GM23338 (cell line): Measurements from ENCODE around the gene HOXA10. TPM values are rescaled to one million over a fixed set of nuclear protein-coding genes. Genes with fewer than 3 reads are reported as not detected.

Experiments
- CREB1 ChIP-seq: fragments of 250-450 bp; sonication (Bioruptor Pico); IDR thresholded peaks from 2 replicates; pipeline ENCODE4 v1.5.0; 2020; ENCODE audit warnings: low read depth, mild to moderate bottlenecking, moderate library complexity
- ETS1 ChIP-seq: IDR thresholded peaks from 2 replicates; pipeline ENCODE4 v1.6.1; 2016; ENCODE audit warnings: antibody characterized with exemption
- EZH2 ChIP-seq: fragments of 200-600 bp; sonication (generic); IDR thresholded peaks from one replicate; pipeline ENCODE4 v1.8.0; 2017; ENCODE audit warnings: antibody characterized with exemption, mild to moderate bottlenecking, low read depth; ENCODE audit not compliant: unreplicated experiment
- EZH2phosphoT487 ChIP-seq: fragments of 200-600 bp; sonication (generic); IDR thresholded peaks from one replicate; pipeline ENCODE4 v1.8.1; 2018; ENCODE audit warnings: antibody characterized with exemption; ENCODE audit not compliant: unreplicated experiment
- JUNB ChIP-seq: IDR thresholded peaks from one replicate; pipeline ENCODE4 v1.6.1; 2016; ENCODE audit warnings: antibody characterized with exemption; ENCODE audit not compliant: unreplicated experiment
- STAT1 ChIP-seq: IDR thresholded peaks from one replicate; pipeline ENCODE4 v1.6.1; 2016; ENCODE audit warnings: antibody characterized with exemption; ENCODE audit not compliant: unreplicated experiment
- ZNF114 ChIP-seq: fragments of 250-450 bp; sonication (Bioruptor Pico); IDR thresholded peaks from 2 replicates; pipeline ENCODE4 v1.5.0; 2020; ENCODE audit warnings: mild to moderate bottlenecking, moderate library complexity
- polyA plus RNA-seq: library from polyadenylated mRNA; unstranded; fragments of >200 nt; fragmentation: Nextera tagmentation; extraction: Ambion mirVana; gene quantifications from 2 replicates; pipeline ENCODE4 v1.2.1, GENCODE V29; 2016
- total RNA-seq: library from RNA; depleted of rRNA; stranded (reverse); fragments of >200 nt; shearing (Covaris generic); gene quantifications from 2 replicates; pipeline ENCODE4 v1.2.3, GENCODE V29; 2014
- TF ChIP-seq, protein P1 (sequence below): fragments of 250-450 bp; sonication (Bioruptor Pico); IDR thresholded peaks from 2 replicates; pipeline ENCODE4 v1.5.0; 2020; ENCODE audit warnings: mild to moderate bottlenecking, moderate library complexity

The HOXA10 gene
- total and polyA plus RNA-seq, 2 experiments from 2014 or later, result not detected

GRCh38 chr7:27201580-27202017 is 27.5 kb upstream of the HOXA10 start (continued):
- TF ChIP-seq, protein P1, sequence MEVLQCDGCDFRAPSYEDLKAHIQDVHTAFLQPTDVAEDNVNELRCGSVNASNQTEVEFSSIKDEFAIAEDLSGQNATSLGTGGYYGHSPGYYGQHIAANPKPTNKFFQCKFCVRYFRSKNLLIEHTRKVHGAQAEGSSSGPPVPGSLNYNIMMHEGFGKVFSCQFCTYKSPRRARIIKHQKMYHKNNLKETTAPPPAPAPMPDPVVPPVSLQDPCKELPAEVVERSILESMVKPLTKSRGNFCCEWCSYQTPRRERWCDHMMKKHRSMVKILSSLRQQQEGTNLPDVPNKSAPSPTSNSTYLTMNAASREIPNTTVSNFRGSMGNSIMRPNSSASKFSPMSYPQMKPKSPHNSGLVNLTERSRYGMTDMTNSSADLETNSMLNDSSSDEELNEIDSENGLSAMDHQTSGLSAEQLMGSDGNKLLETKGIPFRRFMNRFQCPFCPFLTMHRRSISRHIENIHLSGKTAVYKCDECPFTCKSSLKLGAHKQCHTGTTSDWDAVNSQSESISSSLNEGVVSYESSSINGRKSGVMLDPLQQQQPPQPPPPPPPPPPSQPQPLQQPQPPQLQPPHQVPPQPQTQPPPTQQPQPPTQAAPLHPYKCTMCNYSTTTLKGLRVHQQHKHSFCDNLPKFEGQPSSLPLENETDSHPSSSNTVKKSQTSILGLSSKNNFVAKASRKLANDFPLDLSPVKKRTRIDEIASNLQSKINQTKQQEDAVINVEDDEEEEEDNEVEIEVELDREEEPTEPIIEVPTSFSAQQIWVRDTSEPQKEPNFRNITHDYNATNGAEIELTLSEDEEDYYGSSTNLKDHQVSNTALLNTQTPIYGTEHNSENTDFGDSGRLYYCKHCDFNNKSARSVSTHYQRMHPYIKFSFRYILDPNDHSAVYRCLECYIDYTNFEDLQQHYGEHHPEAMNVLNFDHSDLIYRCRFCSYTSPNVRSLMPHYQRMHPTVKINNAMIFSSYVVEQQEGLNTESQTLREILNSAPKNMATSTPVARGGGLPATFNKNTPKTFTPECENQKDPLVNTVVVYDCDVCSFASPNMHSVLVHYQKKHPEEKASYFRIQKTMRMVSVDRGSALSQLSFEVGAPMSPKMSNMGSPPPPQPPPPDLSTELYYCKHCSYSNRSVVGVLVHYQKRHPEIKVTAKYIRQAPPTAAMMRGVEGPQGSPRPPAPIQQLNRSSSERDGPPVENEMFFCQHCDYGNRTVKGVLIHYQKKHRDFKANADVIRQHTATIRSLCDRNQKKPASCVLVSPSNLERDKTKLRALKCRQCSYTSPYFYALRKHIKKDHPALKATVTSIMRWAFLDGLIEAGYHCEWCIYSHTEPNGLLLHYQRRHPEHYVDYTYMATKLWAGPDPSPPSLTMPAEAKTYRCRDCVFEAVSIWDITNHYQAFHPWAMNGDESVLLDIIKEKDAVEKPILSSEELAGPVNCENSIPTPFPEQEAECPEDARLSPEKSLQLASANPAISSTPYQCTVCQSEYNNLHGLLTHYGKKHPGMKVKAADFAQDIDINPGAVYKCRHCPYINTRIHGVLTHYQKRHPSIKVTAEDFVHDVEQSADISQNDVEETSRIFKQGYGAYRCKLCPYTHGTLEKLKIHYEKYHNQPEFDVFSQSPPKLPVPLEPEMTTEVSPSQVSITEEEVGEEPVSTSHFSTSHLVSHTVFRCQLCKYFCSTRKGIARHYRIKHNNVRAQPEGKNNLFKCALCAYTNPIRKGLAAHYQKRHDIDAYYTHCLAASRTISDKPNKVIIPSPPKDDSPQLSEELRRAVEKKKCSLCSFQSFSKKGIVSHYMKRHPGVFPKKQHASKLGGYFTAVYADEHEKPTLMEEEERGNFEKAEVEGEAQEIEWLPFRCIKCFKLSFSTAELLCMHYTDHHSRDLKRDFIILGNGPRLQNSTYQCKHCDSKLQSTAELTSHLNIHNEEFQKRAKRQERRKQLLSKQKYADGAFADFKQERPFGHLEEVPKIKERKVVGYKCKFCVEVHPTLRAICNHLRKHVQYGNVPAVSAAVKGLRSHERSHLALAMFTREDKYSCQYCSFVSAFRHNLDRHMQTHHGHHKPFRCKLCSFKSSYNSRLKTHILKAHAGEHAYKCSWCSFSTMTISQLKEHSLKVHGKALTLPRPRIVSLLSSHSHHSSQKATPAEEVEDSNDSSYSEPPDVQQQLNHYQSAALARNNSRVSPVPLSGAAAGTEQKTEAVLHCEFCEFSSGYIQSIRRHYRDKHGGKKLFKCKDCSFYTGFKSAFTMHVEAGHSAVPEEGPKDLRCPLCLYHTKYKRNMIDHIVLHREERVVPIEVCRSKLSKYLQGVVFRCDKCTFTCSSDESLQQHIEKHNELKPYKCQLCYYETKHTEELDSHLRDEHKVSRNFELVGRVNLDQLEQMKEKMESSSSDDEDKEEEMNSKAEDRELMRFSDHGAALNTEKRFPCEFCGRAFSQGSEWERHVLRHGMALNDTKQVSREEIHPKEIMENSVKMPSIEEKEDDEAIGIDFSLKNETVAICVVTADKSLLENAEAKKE (CRISPR knock-in tag), result no peak
- TF ChIP-seq STAT1, result no peak
- TF ChIP-seq EZH2phosphoT487, result no peak
- TF ChIP-seq JUNB, result no peak
- TF ChIP-seq ETS1, result no peak
- no peak for TF ChIP-seq CREB1
- no peak for TF ChIP-seq EZH2
- no peak for TF ChIP-seq ZNF114 (CRISPR knock-in tag)
